OCI-LY3 (cell line): ENCODE results near the gene VCX2.

ENCODE experiments used
- CTCF ChIP-seq: fragments of 200-600, 300-600 bp; sonication (generic); IDR thresholded peaks from 2 replicates; pipeline ENCODE4 v1.5.1; 2014; ENCODE audit warnings: antibody characterized with exemption, low read length, low read depth
- EZH2phosphoT487 ChIP-seq: fragments of 200-600 bp; shearing (Covaris generic); IDR thresholded peaks from 2 replicates; pipeline ENCODE4 v1.6.1; 2018; ENCODE audit warnings: antibody characterized with exemption, mixed run types, low read depth

GRCh38 chrX:8191022-8191421, 20.0 kb upstream of the VCX2 start:
- TF ChIP-seq CTCF (no peak), EZH2phosphoT487 (no peak)
